ENCODE measurements around the gene DNM3. TPM values are rescaled to one million over a fixed set of nuclear protein-coding genes. Genes with fewer than 3 reads are reported as not detected.

DNM3 gene
- total RNA-seq, 1 donor from 2014 or later = 1.8 TPM

- no peak overlapping the region for H3K4me3 ChIP-seq (ENCODE audit: low read depth, low read length)
- no peak for DNase-seq (ENCODE audit: low read depth)
- no peak for TF ChIP-seq CTCF (conservative IDR thresholded peaks at IDR 0.05; ENCODE audit: low read depth, low read length)
Observed at GRCh38 chr1:172121081-172121717, 279.9 kb downstream of the DNM3 start.

GRCh38 chr1:172122381-172122780 is 281.1 kb downstream of the DNM3 start:
- TF ChIP-seq CTCF (conservative IDR thresholded peaks at IDR 0.05; ENCODE audit: low read depth, low read length) = no peak
- no peak overlapping the region for H3K4me3 ChIP-seq (ENCODE audit: low read depth, low read length)
- DNase-seq (ENCODE audit: low read depth) = no peak

- TF ChIP-seq CTCF (conservative IDR thresholded peaks at IDR 0.05; ENCODE audit: low read depth, low read length) = no peak
- H3K4me3 ChIP-seq (ENCODE audit: low read depth, low read length) = no peak overlapping the region
- DNase-seq (ENCODE audit: low read depth) = no peak
Observed at GRCh38 chr1:172125250-172125649, 284.0 kb downstream of the DNM3 start.

- no peak overlapping the region for H3K4me3 ChIP-seq (ENCODE audit: low read depth, low read length)
- no peak for TF ChIP-seq CTCF (conservative IDR thresholded peaks at IDR 0.05; ENCODE audit: low read depth, low read length)
- no peak for DNase-seq (ENCODE audit: low read depth)
Observed at GRCh38 chr1:172125812-172126430, 284.6 kb downstream of the DNM3 start.

- TF ChIP-seq CTCF (conservative IDR thresholded peaks at IDR 0.05; ENCODE audit: low read depth, low read length) = no peak
- DNase-seq (ENCODE audit: low read depth) = no peak
- no peak overlapping the region for H3K4me3 ChIP-seq (ENCODE audit: low read depth, low read length)
Observed at GRCh38 chr1:172132836-172133235, 291.5 kb downstream of the DNM3 start.

GRCh38 chr1:172134087-172134731 is 292.9 kb downstream of the DNM3 start:
- DNase-seq (ENCODE audit: low read depth) = no peak
- H3K4me3 ChIP-seq (ENCODE audit: low read depth, low read length) = no peak overlapping the region
- no peak for TF ChIP-seq CTCF (conservative IDR thresholded peaks at IDR 0.05; ENCODE audit: low read depth, low read length)

Measured in epithelial cell of proximal tubule (primary cell).